ENCODE results near the gene AMER1.

AMER1 gene

DNA sequence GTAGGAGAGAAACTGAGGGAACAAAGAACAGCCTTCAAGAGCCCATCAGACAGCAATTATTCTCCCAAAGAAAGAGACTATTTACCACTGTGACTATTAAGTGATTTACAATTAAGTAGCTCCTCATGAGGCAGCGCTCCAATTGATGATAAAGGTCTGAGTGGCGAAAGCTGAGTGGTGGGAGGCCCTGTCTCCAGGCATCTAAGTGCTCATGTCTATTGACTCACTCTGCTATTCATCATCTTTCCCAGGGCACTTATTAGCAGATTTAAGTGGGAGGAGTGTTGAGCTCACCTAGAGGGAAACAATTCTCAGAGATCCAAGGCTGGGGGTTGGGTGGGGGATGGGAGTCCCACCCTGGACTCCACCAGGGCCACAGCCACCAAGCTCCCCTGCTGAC, 23.3 kb downstream of the AMER1 start:
- DNase-seq: no peak

DNA sequence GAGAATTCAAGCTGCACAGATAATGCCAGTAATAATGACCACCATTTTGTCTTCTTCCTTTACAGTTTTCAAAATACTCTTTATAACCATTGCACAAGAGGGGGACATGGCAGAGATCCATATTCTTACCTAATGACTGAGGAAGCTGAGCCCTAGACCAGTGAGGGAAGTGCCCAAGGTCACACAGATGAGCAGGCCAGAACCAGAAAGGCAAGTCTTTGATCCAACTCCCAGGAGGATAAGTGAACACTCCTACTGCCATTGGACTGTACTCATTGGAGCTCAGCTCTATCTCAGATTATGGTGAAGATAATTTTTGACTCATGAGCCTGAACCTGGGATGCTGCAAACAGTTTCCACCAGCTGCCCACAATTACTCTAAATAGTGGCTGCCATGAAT, 28.6 kb downstream of the AMER1 start:
- no peak for DNase-seq

DNA sequence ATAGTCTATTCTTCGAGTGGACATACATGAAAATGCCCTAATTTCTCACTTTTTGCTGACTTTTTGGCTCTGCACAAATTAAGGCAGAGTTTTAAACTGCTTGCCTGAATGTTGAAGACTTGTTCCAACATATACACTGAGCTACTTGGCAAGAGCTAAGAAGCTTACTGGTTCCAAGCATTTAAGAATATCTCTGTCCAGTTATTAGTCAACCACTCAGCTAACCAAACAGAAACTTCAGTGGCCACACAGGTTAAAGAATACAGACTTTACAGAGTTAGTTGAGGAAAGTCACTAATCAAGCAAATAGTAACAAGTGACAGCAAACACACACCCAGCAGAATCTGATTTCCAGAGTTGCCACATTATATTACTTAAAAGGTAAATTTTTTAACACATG, 35.5 kb downstream of the AMER1 start:
- no peak for DNase-seq

DNA sequence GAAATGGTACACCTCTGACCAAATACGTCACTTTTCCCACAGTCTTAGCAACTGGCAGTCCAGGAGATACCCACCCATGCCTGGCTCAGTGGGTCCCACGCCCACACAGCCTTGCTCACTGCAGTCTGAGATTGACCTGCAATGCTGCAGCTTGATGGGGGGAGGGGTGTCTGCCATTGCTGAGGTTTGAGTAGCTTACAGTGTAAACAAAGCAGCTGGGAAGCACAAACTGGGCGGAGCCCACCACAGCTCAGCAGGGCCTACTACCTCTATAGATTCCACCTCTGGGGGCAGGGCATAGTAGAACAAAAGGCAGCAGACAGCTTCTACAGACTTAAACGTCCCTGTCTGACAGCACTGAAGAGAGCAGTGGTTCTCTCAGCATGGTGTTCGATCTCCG, 52.7 kb downstream of the AMER1 start:
- no peak for DNase-seq

DNA sequence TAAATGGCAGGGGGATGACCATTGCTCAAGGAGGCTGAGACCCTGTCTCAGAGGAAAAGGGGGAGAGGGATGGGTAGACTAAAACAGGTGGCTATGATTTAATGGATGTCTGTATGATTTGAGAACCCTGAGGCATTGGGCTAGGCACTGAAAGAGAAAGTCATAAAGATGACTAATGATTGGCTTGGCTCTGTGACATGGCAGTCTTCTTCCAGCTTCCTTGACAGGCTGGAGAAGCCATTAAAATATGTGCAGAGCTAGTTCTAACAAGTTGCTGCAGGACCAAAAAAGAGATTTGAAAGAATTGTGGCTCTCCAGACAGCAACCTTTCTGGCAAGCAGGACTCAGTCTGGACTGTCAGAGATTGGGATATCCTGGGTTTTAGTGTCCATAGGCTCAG, 53.6 kb downstream of the AMER1 start:
- no peak for DNase-seq

DNA sequence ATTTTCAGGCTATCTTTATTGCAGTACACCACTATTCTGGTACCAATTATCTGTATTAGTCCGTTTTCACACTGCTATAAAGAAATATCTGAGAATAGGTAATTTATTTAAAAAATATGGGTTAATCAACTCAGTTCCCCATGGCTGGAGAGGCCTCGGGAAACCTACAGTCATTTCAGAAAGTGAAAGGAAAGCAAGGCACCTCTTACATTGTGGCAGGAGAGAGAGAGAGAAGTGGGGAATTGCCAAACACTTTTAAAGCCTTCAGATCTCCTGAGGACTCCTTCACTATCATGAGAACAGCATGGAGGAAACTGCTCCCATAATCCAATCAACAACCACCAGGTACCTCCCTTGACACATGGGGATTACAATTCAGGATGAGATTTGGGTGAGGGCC, 54.7 kb downstream of the AMER1 start:
- no peak for DNase-seq
